Transverse colon (tissue), 4 donors: ENCODE results near the gene CCL8.

Experiments used
- CTCF ChIP-seq, 5 experiments: fragments of 200-600 bp in 3 of 5; fragments of 450-650 bp in 2 of 5; sonication (generic) in 3 of 5; IDR thresholded peaks; 1 replicate in 2 of 5; 2 replicates in 3 of 5; pipeline ENCODE4 v1.5.1; 2016 to 2017; ENCODE audit warnings: antibody characterized with exemption in 5 of 5, inconsistent platforms in 3 of 5, mild to moderate bottlenecking in 2 of 5, moderate library complexity in 1 of 5
- EP300 ChIP-seq: sonication (generic); formaldehyde crosslinking; IDR thresholded peaks from one replicate; pipeline ENCODE4 v1.6.1; 2017; ENCODE audit warnings: antibody characterized with exemption, low read depth
- POLR2A ChIP-seq: fragments of 450-650 bp; IDR thresholded peaks from one replicate; pipeline ENCODE4 v1.6.1; 2016; ENCODE audit warnings: antibody characterized with exemption, mild to moderate bottlenecking, moderate library complexity
- POLR2AphosphoS5 ChIP-seq, 3 donors: sonication (generic); formaldehyde crosslinking; IDR thresholded peaks; one replicate each; pipeline ENCODE4 v1.6.1; 2016; ENCODE audit warnings: antibody characterized with exemption in 3 of 3

GRCh38 chr17:34303606-34304005 lies 15.6 kb upstream of the CCL8 start:
- TF ChIP-seq CTCF (IDR thresholded peaks at IDR 0.05) (no peak), POLR2AphosphoS5 (IDR thresholded peaks at IDR 0.05) (no peak), POLR2A (no peak), EP300 (no peak)
